NOMO-1 treated with dmso at 0.1 percent for 144 hours (cell line): ENCODE data around the gene TTC7B.

Experiments
- DNase-seq: peaks from one replicate; lab custom pipeline; 2025; ENCODE audit not compliant: unreplicated experiment; lab: John Stamatoyannopoulos, UW

The TTC7B gene

DNA sequence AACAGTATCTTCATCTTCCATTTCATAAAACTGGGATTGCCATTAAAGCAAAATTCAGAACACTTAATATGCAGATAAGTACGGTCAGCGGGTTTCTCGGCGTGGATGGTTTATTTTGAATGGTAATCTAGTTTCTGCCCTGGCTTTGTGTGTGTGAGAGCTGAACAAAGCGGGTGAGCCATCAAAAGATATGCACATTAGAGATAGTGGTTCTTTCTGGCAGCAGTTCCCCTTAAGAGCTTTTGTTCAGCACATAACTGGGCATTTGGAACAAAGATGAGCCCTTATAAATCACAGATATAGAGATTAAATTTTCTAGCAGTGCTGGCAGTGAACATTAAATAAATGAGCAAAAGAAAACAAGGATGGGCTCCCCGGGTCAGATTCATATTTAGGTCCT lies 211.9 kb downstream of the TTC7B start:
- DNase-seq = no peak

DNA sequence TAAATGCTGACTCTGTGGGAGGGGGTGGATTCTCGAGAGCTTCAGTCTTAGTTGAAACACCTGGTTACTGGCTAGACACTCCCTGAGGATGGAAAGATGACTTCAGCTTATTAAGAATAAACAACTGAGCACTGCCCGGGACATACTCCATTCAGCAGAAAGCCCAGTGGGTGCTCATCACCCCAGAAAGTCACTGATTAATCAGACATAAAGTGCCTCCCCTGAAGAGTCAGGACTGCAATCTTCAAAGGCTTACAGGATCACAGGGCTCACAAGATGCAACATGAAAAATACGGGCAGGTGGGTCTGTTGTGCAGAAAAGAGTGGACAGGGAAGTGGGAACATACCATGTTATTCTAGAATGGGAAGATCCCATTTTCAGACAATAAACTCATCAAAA lies 212.4 kb downstream of the TTC7B start:
- DNase-seq = no peak

DNA sequence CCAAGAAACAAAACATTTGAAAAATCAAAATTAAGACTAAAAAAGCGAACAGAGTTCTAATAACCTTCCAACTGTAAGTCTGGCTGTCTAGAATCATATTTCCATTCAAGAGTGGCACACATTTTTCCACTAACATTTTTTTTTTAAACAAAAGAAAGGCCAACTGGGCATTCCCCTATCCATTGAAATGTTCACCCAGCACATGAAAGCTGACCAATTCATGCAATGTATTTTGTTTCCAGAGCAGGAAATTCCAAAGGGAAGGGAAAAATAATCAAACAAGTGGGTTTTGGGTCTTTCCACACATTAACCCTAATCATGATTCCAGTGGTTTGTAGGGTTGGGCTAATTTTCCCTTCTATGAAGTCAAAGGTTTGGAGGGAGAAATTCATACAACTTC lies 212.9 kb downstream of the TTC7B start:
- no peak for DNase-seq

DNA sequence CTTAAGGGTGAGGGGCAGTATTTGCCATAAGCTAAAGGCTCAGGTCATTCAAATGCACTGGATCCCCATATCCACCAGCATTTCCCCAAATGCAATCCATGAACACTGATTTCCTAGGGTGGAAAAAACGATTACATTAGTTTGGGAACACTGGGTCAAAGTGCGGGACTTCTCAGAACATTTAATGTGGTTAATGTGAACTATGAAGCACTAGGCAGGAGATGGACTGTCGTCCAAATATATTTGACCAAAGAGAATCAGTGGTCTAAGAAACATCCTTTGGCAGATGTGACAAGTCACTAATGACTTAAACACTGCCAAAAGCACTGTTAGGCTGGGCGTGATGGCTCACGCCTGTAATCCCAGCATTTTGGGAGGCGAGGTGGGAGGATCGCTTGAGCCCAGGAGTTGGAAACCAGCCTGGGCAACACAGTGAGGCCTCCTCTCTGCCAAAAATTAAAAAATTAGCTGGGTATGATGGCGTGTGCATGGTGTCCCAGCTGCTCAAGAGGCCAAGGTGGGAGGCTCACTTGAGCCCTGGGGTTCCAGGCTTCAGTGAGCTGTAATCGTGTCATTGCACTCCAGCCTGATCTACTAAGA lies 214.0 kb downstream of the TTC7B start:
- DNase-seq = no peak

DNA sequence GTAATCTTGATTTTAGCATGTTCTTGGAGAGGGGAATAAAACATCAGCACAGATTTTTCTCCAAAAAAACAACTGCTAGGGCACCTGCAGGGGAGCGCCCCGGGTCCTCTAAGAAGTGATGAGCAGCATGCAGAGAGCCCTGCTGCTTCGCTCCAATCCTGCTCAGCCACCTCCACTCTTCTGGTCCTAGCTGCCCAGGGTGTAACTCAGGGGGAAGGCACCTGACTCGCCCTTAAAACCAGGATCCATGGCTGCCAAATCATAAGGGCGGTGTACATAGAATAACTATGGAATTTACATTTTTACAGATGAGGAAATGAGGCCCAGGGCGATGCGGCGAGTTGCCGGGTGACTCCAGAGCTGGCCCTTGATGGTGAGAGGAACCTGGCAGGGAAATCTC lies 214.7 kb downstream of the TTC7B start:
- DNase-seq = no peak

DNA sequence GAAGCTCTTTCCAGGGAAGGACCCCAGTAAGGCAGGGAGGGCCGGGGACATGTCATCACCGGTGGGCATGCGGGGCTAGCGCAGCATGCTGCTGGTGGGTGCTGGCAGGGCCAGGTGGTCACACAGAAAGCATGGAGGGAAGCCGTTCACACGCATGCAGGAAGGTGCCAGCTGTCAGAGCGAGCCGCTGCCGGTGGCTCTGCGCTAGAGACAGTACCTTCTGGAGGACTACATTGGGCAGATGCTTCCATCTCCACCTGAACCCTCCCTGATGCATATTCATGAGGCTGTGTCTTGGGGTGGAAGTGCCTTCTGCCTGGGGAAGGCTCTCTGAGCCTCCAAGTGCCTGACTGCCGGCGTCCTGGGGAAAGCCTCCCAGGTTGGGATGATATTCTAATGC lies 215.6 kb downstream of the TTC7B start:
- no peak for DNase-seq

DNA sequence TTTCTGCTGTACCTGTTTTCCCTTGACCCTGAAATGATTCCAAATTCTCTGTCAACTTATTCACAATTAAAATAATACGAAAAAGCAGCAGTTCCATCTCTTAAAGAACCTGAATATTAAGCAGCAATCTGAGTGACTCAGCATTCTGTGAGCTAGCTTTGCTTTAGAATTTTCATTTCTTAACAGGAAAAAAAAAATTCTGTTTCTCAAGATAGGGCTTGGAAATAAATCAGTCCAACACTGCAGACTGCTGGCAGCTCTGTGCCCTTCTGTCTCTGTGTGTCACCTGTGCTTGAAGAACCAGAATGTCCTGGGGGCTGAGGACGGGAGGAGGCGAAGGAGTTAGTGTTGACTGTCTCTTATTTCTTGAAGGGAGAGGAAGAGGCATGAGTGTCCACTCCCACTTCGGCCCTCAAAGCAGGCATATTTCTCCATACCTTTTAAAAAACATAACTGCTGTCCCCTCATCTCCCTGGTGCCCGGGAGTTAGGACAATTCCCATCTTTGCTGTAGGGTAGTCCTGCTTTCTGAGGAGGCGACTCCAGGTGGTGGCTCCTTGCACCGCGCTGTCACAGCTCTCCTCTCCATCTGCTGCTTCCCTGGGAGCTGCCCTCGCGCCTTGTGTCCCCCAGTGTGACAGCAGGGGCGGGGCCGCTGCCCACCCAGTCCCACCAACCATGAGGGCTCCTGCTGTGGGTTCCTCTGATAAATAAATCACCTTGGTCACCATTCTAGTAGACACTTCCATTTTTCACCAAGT lies 216.3 kb downstream of the TTC7B start:
- no peak for DNase-seq

DNA sequence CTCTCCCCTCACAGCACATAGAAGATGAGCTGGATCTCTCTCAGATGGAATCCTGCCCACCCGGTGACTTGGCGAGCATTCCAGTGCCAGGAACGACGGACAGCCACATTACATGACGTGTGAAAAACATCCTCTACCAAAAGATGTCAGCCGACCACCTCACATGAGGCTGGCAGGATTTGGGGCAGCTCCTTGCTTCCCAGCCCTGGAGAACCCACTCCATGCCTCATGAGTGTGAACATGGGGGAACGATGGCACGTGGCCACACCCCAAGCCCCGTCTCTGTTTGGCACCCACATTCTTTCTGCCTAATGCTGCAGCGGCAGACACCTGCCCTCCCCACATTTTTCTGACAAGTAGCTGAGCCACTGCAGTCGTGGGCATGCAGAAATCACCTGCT lies 216.9 kb downstream of the TTC7B start:
- no peak for DNase-seq

DNA sequence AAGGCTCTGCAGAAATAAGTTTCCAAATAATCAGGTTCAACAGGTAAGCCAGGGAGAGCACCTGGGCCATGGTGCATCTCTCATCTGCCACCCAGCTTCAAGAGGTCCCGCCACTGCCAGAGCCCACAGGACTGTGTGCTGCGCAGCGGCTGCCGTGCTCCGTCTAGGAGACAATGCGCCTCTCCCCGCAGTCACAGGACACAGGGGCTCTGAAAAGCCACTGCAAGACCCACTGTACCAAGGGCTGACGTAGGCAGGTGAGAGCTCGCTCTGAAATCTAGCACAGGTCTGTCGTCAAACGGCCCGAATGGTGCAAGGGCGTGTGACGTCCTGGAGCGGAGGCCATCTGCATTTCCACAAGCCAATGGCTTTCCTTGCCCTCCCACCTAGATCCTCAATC lies 218.3 kb downstream of the TTC7B start:
- no peak for DNase-seq

DNA sequence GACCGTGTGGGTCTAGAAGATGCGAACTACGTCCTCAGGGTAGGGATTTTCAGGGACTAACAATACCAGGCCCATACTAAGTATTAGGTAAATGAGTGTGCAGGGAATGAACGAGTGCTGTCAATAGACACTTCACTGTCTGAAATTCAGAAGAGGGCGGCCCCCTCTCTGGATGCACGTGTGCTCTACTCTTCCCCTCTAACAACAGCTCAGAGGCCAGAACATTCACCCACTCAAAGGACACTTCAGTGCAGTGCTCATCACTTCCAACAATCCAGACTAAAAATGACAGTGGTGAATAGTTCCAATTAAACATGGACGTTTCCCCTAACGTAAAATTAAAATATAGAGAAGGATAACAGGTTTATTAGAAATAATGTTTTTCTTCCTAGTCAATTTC lies 219.5 kb downstream of the TTC7B start:
- no peak for DNase-seq

DNA sequence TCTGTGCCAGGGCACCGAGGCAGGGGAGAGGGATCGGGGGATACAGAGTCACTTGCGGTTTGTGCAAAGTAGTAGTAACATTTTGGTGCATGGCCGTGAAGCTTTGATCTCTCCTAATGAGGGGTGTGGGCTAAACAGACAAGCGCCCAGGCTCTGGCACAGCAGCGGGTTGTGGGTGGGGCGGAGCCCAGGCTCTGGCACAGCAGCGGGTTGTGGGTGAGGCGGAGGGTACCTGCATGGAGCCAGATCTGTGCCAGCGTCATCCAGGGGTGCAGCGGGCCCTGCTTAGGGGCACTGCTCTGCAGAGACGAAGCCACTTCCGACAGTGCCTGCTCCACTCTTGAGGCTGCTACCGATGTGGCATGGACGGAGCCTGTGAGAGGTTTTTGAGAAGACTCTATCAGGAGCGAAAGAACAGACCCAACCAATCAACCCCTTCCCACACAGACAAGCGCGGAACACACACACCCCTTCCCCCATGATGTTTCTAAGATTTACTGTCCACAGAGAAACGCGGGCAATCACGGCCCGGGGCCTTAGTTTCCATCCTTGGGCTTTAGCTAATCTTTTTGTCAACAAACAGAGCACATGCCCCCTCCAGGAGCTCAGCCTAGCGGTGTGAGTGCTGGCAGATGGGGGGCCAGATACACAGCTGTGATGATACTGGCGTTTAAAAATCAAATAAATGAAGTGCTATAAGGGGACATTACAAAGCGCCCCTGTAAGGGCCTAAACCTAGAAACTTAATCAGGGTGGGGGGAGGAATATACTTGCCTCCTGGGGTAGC lies 222.8 kb downstream of the TTC7B start:
- no peak for DNase-seq

DNA sequence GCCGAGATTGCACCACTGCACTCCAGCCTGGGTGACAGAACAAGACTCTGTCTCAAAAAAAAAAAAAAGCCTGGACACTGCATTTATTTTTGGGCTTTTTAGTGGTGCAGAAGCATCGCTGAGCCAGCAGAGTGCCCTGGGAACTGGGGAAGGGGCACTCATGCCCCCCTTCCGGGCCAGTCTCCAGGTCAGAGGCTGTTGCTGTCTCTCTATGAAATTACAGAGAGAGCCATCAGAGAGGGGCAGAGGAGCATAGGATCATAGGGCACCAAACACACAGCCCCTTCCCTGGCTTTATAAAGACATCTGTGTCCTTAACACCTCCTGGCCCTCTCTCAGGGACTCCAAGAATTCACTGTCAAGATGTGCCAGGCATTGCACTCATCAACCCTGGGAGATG lies 223.6 kb downstream of the TTC7B start:
- DNase-seq = no peak

DNA sequence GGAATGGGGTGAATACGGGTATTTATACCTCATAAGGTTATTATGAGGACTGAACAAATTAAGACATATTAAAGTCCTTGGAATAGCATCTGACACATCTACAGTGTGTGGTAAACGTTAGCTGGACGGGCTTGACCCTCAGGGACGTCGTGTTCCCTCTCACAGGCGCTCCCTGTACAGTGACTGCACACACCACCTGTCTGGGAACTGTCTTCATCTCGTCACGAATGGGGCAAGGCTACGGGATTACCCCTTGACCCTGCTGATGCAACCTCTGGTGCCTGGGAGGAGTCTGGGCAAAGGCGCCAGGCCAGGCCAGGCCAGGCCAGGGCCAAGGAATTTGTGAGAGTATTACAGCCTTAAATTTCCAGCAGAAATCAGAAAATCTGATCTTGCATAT lies 228.3 kb downstream of the TTC7B start:
- no peak for DNase-seq

DNA sequence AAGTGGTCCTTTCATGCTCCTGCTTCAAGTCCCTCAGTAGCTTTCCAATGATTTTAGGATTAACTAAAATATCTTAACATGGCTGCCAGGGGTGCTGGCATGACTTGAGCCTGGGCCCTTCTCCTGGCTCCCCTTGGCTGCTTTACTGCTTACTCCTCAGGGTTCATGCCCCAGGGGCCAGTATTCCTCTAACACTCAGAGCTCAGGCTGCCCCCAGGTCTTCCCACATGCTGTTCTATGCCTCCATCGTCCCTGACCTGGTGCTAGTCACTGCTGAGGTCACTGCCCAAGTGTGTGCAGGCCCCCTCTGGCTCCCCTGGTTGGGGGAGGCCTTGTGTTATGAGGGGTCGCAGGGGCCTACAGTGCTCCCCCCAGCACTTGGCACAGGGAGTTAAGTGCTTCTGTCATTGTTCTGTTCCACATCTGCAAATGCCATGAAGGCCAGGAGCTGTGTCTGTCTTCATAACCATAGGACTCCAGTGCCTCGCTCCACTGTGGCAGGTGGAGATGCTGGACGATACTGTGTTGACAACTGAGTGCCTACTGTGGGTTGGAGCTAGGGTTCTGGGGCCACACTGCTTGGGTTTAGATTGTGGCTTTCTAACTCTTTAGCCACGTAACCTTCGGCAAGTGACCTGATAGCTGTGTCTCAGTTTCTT lies 228.8 kb downstream of the TTC7B start:
- DNase-seq = no peak

DNA sequence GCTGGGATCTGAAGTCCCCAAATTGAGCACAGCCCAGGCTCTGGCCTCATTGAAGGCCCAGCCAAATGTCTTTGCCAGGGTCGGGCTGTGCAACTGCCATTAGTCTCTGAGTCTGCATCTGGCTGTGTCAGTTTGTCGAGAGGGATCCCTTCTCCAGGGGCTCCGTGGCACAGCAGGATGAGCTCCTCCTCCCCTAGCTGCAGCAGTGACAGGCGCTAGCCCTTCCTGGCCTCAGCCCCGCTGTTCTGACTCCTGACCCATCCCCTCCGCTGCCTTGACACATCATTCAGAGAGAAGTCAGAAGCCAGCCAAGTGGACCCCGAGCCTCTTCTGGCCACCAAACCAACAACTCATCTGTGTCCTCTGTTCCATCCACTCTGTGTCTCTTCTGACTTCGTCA lies 231.1 kb downstream of the TTC7B start:
- no peak for DNase-seq

DNA sequence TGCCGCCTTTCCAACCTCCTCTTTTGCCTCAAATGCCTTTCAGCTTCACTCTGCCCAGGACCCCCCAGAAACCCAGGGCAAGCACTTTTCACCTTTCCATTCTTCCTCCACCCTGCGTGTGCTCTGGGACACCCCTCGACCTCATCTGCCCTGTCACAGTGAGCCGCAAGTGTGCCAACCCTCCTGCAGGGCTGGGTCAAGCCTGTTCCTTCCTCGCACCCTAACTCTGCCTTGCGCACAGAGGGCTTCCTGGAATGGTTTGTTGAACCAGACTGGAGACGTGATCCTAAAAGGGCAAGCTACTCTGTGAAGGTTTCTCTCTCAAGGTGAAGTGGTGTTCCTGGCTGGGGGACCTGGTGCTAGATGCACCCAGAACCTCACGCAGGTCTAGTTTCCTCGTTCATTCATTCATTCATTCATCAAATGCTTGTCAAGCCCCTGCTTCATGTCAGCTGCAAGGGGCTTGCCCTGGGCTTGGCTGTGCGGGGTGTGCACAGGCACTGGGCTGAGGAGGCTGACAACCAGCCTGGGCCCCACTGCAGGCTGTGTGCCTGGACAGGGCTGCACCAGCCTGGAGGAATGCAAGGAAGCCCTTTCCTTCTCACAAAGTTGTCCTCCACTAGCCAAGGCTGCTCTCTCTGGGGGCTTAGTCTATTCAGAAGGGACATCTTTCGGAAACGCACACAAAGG lies 232.2 kb downstream of the TTC7B start:
- DNase-seq = no peak

DNA sequence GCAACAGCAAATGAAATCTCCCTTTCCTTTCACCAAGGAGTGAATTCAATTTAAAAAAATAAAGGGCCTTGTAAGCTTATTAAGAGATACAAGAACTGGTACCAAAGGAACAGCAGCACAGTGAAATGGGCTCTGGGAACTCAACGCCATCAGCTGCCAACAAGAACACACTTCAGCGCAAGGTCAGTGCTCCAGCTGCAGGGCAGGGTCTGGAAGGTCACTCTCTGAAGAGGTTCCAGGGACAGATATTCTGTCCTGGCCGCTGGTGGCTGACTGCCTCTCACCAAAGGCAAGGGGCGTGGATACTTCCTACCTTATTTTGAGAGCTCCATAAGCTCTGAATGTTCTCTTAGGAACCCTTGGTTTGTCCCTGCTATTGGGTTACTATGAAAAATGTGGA lies 232.8 kb downstream of the TTC7B start:
- no peak for DNase-seq

DNA sequence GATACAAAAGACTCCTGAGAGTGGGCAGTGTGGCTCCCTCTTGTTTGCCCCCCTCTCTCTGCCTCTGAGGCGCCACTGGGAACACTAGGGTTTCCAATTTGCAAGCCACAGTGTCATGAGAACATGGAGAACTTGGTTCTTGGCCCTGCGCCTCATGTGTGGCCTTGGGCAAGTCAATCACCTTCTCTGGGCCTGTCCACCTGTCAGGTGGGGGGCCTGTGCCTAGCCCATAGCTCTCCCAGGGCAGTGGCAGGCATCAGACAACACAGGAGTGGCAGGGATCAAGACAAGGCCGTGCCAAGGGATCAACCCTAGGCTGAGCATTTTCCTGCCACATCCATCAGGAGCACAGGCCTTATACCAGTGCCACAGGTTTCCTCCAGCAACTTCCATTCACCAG lies 234.1 kb downstream of the TTC7B start:
- DNase-seq = no peak

DNA sequence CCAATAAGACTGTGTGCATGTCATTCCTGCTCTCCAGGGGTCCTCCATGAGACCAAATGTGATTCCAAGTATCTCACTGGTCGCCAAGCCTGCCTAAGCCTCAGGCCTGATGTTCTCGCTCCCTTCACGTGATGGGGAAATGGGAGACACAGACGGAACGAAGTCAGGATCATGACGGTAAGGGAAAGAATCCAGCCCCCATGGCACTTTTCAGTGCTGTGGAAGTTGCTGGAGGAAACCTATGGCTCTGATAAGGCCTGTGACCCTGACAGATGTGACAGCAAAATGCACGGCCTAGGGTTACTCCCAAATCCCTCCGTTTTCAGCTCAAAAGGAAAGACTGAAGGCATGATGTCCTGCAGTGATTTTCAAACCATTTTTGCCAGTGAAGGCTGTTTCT lies 234.5 kb downstream of the TTC7B start:
- DNase-seq = no peak

DNA sequence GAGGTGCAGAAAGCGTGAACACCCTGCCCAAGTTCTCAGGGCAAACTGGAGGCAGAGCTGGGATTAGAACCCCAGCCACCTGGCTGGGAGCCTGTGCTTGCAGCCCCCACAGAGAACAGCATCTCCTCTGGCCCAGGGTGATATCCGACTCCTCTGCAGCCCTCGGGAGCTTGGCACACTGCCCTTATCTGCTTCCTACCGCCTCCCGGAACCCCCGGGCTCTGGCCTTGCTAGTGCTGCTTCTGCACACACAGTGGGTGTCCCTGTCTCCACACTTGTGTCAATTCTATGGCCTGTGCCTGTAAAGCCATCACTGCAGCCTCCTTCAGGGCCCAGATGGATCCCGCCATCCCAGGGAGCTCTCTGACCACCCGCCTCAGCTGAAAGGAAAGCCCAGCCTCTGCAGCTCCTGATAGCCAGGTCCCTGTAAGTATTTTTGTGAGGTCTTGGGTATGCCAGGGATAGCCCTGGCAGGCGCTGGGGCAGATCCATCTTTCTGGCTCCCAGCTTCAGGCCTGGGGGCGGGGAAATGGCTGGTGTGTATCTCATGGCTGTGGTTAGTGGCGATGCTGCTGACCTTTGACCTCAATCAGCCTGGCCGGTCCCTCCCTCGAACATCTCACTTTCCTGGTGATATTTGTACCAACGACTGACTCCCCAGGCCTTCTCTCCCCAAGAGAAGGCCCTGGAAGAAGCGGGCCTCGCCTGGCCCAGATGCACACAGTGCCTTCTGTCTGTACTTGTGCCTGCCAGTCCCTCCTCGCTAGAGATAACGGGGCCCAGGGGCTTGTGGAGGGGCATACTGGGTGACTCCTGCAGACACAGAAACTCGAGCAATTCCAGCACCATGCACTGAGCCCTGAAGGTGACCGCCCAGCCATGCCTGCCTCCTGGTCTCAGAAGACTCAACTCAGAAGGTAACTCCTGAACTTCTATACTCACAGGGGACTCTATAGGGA lies 235.6 kb downstream of the TTC7B start:
- no peak for DNase-seq
